ENCODE results near the gene DUSP28. TPM values are rescaled to one million over a fixed set of nuclear protein-coding genes. Genes with fewer than 3 reads are reported as not detected.
A peak's percentile ranks its signal among the peaks of the same experiment; 100 is the strongest.

The DUSP28 gene
- total RNA-seq, 1 experiment from 2014 or later = 4.9 TPM

DNA sequence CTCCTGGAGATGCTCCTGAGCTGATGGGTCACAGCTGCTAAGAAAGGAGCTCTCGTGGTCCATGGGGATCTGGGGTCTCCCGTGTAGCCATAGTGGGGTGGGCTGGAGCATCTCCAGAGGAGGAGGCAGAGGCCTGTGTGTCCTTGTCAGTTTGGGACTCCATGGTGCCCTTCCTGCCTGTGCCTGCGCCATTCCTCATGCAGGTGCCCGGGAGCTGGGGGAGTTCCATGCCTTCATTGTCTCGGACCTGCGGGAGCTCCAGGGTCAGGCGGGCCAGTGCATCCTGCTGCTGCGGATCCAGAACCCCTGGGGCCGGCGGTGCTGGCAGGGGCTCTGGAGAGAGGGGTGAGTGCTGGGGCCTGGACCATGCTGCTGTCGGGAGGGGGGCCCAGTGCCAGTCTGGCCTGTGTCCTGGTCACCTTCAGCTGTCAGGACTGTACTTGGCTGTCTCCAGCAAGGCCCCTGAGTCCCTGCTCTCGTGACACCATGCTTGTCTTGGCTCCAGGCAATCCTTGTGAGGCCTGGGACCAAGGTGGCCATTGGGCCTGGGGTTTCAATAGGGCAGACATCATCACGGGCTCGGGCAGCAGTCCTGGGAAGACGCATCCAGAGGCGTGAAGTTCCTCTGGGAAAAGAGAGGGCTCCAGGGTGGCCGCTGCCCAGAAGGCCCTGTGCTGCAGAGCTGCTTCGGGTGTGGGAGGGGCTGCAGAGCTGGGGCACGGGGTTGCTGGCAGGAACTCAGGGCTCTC lies 33.7 kb downstream of the DUSP28 start:
- peaks cover 8% of the 10 kb centered on the region for H3K4me1 ChIP-seq (ENCODE audit: insufficient read depth, low read length, poor library complexity, severe bottlenecking)
- H3K27ac ChIP-seq (ENCODE audit: low read depth, low read length, poor library complexity, severe bottlenecking) = no peak overlapping the region
- intact Hi-C loops (cut with micrococcal nuclease; ENCODE audit: unreplicated experiment) = no loop called here
- no peaks in the 10 kb centered on the region for H3K9me3 ChIP-seq (ENCODE audit: low read depth, low read length, poor library complexity, severe bottlenecking)
- TF ChIP-seq, protein P1, sequence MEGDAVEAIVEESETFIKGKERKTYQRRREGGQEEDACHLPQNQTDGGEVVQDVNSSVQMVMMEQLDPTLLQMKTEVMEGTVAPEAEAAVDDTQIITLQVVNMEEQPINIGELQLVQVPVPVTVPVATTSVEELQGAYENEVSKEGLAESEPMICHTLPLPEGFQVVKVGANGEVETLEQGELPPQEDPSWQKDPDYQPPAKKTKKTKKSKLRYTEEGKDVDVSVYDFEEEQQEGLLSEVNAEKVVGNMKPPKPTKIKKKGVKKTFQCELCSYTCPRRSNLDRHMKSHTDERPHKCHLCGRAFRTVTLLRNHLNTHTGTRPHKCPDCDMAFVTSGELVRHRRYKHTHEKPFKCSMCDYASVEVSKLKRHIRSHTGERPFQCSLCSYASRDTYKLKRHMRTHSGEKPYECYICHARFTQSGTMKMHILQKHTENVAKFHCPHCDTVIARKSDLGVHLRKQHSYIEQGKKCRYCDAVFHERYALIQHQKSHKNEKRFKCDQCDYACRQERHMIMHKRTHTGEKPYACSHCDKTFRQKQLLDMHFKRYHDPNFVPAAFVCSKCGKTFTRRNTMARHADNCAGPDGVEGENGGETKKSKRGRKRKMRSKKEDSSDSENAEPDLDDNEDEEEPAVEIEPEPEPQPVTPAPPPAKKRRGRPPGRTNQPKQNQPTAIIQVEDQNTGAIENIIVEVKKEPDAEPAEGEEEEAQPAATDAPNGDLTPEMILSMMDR (conservative IDR thresholded peaks at IDR 0.05; ENCODE audit: low read depth, low read length) = no peak
- TF ChIP-seq EZH2 (IDR thresholded peaks at IDR 0.05; ENCODE audit: borderline replicate concordance, low read depth, low read length, poor library complexity, severe bottlenecking) = no peak
- POLR2A ChIA-PET (ENCODE audit: low non-redundant PET) = no interaction called here
- BruUV-seq (replicated peaks) = no TSS peak
- no peak for DNase-seq (ENCODE audit: low spot score)
- no peak overlapping the region for H3K4me3 ChIP-seq (ENCODE audit: low read depth, low read length, poor library complexity, severe bottlenecking)
- CTCF ChIA-PET = no interaction called here
- peaks cover 14% of the 10 kb centered on the region for H3K36me3 ChIP-seq (ENCODE audit: insufficient read depth, low read length, poor library complexity, severe bottlenecking)
- H3K27me3 ChIP-seq (replicated peaks; ENCODE audit: insufficient read depth, low read depth, low read length, poor library complexity) = no peaks in the 10 kb centered on the region

GRCh38 chr2:240594511-240595380 lies 34.6 kb downstream of the DUSP28 start:
- POLR2A ChIA-PET (ENCODE audit: low non-redundant PET) = no interaction called here
- Histone ChIP-seq H3K27ac (ENCODE audit: low read depth, low read length, poor library complexity, severe bottlenecking) (no peak overlapping the region), H3K36me3 (ENCODE audit: insufficient read depth, low read length, poor library complexity, severe bottlenecking) (peaks cover 14% of the 10 kb centered on the region), H3K4me3 (ENCODE audit: low read depth, low read length, poor library complexity, severe bottlenecking) (no peak overlapping the region), H3K27me3 (replicated peaks; ENCODE audit: insufficient read depth, low read depth, low read length, poor library complexity) (no peaks in the 10 kb centered on the region), H3K4me1 (ENCODE audit: insufficient read depth, low read length, poor library complexity, severe bottlenecking) (no peaks in the 10 kb centered on the region), H3K9me3 (ENCODE audit: low read depth, low read length, poor library complexity, severe bottlenecking) (no peaks in the 10 kb centered on the region)
- CTCF ChIA-PET = no interaction called here
- intact Hi-C loops (cut with micrococcal nuclease; ENCODE audit: unreplicated experiment) = no loop called here
- TF ChIP-seq, protein P1 (conservative IDR thresholded peaks at IDR 0.05; ENCODE audit: low read depth, low read length) = no peak
- TF ChIP-seq EZH2 (IDR thresholded peaks at IDR 0.05; ENCODE audit: borderline replicate concordance, low read depth, low read length, poor library complexity, severe bottlenecking) = no peak
- BruUV-seq (replicated peaks) = no TSS peak
- no peak for DNase-seq (ENCODE audit: low spot score)

DNA sequence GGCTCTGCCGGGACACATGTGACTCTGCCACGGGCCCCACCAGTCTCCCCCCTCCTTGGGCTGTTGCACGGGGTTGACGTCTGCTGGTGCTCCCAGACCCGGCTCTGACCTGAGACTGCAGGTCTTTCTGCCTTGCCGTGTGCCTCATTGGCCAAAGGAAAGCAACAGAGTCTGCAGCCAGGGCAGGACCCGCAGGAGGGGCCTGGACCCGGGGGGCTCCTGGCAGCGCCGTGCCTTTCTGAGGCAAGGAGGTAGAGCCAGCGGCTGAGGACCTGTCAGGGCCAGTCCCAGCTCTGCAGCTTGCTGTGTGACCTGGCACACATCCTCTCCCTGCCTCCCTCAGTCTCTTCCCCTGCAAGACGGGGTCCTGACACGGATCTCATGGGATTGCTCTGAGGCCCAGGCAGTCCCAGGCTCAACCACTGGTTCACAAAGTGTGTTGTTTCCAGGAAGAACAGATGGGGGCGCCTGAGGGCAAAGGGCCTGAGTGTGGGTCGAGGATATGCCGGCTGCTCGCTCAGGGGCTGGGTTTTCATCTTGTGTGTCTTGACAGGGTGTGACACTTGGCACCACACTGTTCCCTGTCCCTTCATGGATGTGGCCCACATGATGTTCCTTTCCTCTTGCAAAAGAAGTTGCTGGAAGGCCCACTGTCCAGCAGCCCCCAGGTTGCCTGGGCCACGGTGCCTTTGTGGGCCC lies 35.4 kb downstream of the DUSP28 start:
- H3K27me3 ChIP-seq (replicated peaks; ENCODE audit: insufficient read depth, low read depth, low read length, poor library complexity) = no peaks in the 10 kb centered on the region
- H3K9me3 ChIP-seq (ENCODE audit: low read depth, low read length, poor library complexity, severe bottlenecking) = no peaks in the 10 kb centered on the region
- ChIA-PET CTCF (no interaction called here), POLR2A (ENCODE audit: low non-redundant PET) (no interaction called here)
- peaks cover 14% of the 10 kb centered on the region for H3K36me3 ChIP-seq (ENCODE audit: insufficient read depth, low read length, poor library complexity, severe bottlenecking)
- H3K4me3 ChIP-seq (ENCODE audit: low read depth, low read length, poor library complexity, severe bottlenecking) = no peak overlapping the region
- peak; percentile 30 for DNase-seq (ENCODE audit: low spot score)
- BruUV-seq (replicated peaks) = no TSS peak
- no peak overlapping the region for H3K27ac ChIP-seq (ENCODE audit: low read depth, low read length, poor library complexity, severe bottlenecking)
- TF ChIP-seq, protein P1 (conservative IDR thresholded peaks at IDR 0.05; ENCODE audit: low read depth, low read length) = peak; percentile 41
- TF ChIP-seq EZH2 (IDR thresholded peaks at IDR 0.05; ENCODE audit: borderline replicate concordance, low read depth, low read length, poor library complexity, severe bottlenecking) = no peak
- H3K4me1 ChIP-seq (ENCODE audit: insufficient read depth, low read length, poor library complexity, severe bottlenecking) = no peaks in the 10 kb centered on the region
- intact Hi-C loops (cut with micrococcal nuclease; ENCODE audit: unreplicated experiment) = no loop called here

All from A673 (cell line).